SKM-1 treated with dmso at 0.1 percent for 144 hours (cell line): ENCODE results near the gene OR2V1.
"Not testable (repeated sequence)": the region's sequence is repeated elsewhere in the genome, so short reads cannot be mapped to it uniquely, and the experiment has no call there.

Experiments
- DNase-seq: peaks from one replicate; lab custom pipeline; 2025; ENCODE audit not compliant: unreplicated experiment; lab: John Stamatoyannopoulos, UW

The OR2V1 gene

GRCh38 chr5:181130832-181131496 is at the start of gene OR2V1:
Gene OR2V1 (minus strand): TSS chr5:181131169. CDS start chr5:181125304, 5,865 bp downstream.
- no peak for DNase-seq

GRCh38 chr5:181177559-181177958 is 46.6 kb upstream of the OR2V1 start:
- not testable (repeated sequence) for DNase-seq

- DNase-seq: no peak
Measured at GRCh38 chr5:181176254-181176952, 45.4 kb upstream of the OR2V1 start.

- no peak for DNase-seq
Measured at GRCh38 chr5:181173420-181174342, 42.7 kb upstream of the OR2V1 start.

GRCh38 chr5:181173027-181173419 is 42.1 kb upstream of the OR2V1 start:
- DNase-seq: no peak

GRCh38 chr5:181171782-181172181 is 40.8 kb upstream of the OR2V1 start:
- no peak for DNase-seq

- no peak for DNase-seq
Measured at GRCh38 chr5:181170996-181171395, 40.0 kb upstream of the OR2V1 start.

- no peak for DNase-seq
Measured at GRCh38 chr5:181170237-181170825, 39.4 kb upstream of the OR2V1 start.

GRCh38 chr5:181169459-181170236 is 38.7 kb upstream of the OR2V1 start:
- DNase-seq: not testable (repeated sequence)

- no peak for DNase-seq
Measured at GRCh38 chr5:181168595-181169118, 37.7 kb upstream of the OR2V1 start.

- DNase-seq: no peak
Measured at GRCh38 chr5:181167814-181168488, 37.0 kb upstream of the OR2V1 start.

- DNase-seq: no peak
Measured at GRCh38 chr5:181166812-181167733, 36.1 kb upstream of the OR2V1 start.

- no peak for DNase-seq
Measured at GRCh38 chr5:181164076-181164952, 33.3 kb upstream of the OR2V1 start.

- DNase-seq: no peak
Measured at GRCh38 chr5:181163487-181164075, 32.6 kb upstream of the OR2V1 start.

GRCh38 chr5:181161534-181162175 is 30.7 kb upstream of the OR2V1 start:
- DNase-seq: no peak

- DNase-seq: not testable (repeated sequence)
Measured at GRCh38 chr5:181160755-181161533, 30.0 kb upstream of the OR2V1 start.
